ENCODE measurements around the gene STAB2. TPM values are rescaled to one million over a fixed set of nuclear protein-coding genes. Genes with fewer than 3 reads are reported as not detected.
"Not testable (repeated sequence)": the region's sequence is repeated elsewhere in the genome, so short reads cannot be mapped to it uniquely, and the experiment has no call there.

Gene STAB2
- total RNA-seq, 2 experiments from 2014 or later, result not detected

DNA sequence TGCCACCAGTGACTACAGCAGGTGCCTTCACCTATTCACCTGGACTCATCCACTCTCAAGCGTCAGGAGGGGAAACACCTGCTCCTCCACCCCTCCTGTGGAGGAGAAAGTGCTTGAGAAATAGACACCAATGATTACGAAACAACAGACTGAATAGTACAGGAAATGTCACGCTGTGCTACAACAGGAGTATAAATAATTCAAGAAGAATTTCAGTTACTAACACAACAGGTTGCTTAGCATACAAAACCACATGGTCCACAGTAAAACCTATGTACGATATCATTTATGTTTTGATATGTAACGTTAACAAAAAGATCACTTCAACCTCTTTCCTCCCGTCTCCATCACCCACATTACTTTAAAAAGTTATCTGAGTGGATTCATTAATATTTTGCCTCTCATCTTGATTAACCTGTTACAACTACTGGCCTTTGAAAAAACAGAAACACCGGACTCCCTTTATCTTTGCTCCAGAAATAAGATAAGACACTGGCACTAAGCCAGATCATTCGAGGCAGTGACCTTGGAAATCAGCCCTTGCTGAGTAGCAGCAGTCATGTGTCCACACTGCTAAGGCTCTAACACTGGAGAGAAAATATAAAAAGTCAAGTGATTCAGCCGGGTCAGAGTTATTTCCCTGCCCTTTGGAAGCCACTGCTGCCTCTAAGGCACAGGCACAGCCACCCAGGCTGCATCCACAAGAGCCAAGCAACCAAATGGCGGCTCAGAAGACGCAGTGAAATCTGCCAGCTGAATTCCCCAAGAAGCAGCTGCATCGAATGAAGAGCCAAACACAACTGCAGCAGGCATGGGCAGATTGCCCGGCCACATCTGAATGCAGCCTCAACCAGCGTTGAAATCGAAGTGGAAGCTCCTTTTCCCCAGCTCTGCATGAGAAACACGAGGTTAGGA is 213.0 kb downstream of the STAB2 start:
- CTCF ChIA-PET, result no interaction called here

GRCh38 chr12:103801709-103802585 is 214.9 kb downstream of the STAB2 start:
- CTCF ChIA-PET, result no interaction called here
- POLR2A ChIA-PET, result no interaction called here

More for the DNA sequence above, 213.0 kb downstream of the STAB2 start:
- POLR2A ChIA-PET, result no interaction called here

GRCh38 chr12:103802586-103802886 is 215.5 kb downstream of the STAB2 start:
- CTCF ChIA-PET, result no interaction called here
- POLR2A ChIA-PET, result no interaction called here

GRCh38 chr12:103803847-103804246 is 216.8 kb downstream of the STAB2 start:
- ChIA-PET CTCF (no interaction called here), POLR2A (no interaction called here)

- CTCF ChIA-PET, result interaction anchor here (1.1 kb wide), 1 partner anchor 12 kb away, joined by 4 read pairs; no protein-coding TSS in a partner anchor
- POLR2A ChIA-PET, result no interaction called here
These were observed 218.7 kb downstream of the STAB2 start for GRCh38 chr12:103805655-103806360.

- CTCF ChIA-PET, result no interaction called here
- POLR2A ChIA-PET, result no interaction called here
These were observed 219.7 kb downstream of the STAB2 start for GRCh38 chr12:103806803-103807202.

DNA sequence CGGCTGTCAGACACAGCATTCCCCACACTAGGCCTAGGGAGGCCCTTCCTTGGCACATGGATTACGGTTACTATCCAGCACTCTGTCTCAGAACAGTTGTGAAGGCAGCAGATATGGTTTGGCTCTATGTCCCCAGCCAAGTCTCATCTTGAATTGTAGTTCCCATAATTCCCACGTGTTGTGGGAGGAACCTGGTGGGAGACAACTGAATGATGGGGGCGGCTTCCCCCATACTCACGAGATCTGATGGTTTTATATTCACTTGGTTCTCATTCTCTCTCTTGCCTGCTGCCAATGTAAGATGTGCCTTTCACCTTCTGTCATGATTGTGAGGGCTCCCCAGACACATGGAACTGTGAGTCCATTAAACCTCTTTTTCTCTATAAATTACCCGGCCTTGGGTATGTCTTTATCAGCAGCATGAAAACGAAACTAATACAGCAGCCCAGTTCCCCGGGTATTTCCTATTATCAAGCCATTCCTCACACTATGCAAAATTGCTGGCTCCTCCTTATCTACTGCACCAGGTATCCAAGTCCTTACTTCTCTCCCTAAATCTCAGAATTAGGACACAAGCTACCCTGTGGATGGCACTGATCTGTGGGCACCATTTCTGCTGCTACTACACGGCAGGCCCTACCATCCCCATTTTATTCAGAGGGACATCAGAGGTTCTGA is 220.6 kb downstream of the STAB2 start:
- ChIA-PET POLR2A (no interaction called here), CTCF (no interaction called here)

DNA sequence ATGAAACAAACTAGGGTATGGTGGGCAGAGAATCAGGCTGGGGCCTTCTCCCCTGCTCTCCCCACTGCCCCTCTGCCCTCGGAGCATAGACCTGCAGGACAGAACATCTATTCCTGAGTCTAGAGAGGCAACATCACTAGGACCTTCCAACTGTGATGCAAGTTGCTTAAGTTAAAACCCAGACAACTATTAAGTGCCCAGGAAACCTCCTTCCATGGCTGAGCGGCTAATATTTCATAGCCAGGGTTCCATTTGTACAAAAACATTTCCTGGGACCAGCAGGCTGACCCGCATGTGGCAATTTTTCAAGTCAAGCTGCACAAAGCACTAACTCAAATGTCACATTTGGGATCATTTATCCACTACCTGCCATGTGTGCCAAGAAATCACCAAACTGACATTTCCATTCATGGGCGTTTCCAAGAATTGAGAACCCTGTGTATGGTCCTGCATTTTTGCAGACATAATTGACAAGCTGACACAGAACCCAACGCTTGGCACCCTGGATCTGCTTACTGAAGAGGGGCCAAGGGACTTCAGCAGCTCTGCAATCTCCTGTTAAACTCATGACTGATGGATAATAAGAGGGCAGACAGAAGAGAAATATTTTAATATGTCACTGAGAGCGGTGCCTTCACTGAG is 221.3 kb downstream of the STAB2 start:
- CTCF ChIA-PET, result no interaction called here
- POLR2A ChIA-PET, result no interaction called here

DNA sequence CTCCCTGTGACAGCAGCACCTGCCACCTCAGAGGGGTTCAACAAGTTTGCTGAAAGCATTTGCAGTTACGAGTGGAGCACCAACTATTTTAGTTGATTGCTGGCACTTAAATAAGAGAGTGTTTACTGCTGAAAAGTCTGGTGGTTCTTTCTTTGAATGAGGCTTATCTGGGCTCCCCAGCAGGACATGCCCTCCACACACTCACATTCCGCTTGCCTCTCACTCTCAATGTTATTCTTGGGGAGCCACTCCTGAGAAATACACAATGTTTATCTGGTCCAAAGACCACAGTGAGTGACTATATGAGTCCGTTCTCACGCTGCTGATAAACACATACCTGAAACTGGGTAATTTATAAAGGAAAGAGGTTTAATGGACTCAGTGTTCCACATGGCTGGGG is 222.1 kb downstream of the STAB2 start:
- CTCF ChIA-PET, result no interaction called here

GRCh38 chr12:103809639-103810038 is 222.6 kb downstream of the STAB2 start:
- CTCF ChIA-PET, POLR2A ChIA-PET: not testable (repeated sequence)

More for the DNA sequence above, 222.1 kb downstream of the STAB2 start:
- POLR2A ChIA-PET, result no interaction called here

DNA sequence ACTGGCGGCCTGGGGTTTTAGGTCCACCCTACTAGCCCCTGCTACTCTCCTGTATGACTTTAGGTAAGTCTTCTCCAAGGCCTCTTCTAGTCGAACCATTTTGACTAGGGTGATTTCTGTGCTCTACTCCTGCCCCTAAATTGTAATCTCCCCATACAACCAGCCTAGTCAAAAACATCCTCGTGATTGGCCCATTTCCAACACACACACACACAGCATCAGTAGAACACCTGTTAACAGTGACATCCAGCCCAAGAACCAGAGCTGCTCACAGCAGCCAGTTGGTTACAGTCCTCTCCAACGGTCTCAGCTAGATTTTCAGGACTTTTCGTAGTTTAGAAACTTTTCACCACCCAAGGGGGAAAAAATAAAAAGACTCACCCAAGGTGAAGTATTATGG is 223.0 kb downstream of the STAB2 start:
- ChIA-PET CTCF (no interaction called here), POLR2A (no interaction called here)

- POLR2A ChIA-PET, result no interaction called here
- CTCF ChIA-PET, result no interaction called here
These were observed 224.7 kb downstream of the STAB2 start for GRCh38 chr12:103811791-103812190.

DNA sequence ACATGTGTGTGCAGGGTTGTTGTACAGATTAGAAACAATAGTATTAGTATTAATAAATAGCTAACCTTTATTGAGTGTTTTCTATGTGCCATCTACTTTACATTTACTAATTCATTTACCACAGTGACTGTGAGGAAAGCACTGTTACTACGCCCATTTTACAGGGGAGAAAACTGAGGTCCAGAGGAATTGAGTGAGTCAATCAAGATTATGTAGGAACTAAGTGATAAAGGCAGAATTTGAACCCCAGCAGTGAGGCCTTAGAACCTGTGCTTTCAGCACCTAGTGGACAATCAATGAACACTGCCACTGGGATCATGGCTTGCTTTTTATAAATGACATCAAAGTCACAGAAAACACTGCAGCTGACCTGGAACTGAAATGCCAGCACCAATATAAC is 225.7 kb downstream of the STAB2 start:
- POLR2A ChIA-PET, result no interaction called here
- CTCF ChIA-PET, result no interaction called here

DNA sequence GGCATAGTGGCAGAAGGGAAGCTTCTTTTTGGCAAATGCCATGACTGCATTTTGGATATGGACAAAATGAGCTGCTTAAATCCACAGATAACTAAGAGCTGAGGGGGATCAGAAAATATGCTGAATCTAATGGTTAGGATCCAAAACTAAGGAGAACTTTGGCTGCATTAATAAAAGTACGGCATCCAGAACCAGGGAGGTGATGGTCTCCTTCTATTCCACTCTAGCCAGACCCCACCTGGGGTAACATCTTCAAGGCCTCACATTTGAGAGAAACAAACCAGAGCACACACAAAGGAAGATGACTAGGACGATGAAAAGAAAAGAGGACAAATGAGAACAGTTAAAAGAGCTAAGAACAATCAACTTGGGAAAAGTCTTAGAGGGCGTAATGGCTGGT is 226.4 kb downstream of the STAB2 start:
- ChIA-PET POLR2A (no interaction called here), CTCF (no interaction called here)

- CTCF ChIA-PET, result no interaction called here
These were observed 226.9 kb downstream of the STAB2 start for GRCh38 chr12:103813949-103814348.

DNA sequence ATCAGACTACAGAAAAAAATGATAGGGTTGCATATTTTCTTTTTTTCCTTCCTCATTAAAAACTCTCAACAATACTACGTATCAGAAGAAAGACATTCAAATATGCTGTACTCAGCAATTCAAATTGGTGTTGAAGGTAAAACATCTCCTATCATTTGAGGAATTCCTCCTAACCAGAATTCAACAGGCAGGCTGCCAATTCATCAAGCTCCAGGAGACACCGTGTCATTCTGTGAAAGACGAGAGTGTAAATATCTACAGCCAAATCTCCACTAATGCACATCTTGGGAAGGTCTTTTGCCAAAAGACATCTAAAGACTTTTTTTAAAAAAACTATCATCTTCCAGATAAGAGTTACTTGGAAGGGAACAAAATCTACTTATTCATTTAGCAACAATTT is 227.4 kb downstream of the STAB2 start:
- POLR2A ChIA-PET, result no interaction called here
- CTCF ChIA-PET, result no interaction called here

More at GRCh38 chr12:103813949-103814348, 226.9 kb downstream of the STAB2 start:
- POLR2A ChIA-PET, result no interaction called here

All from activated CD8-positive, alpha-beta memory T cell treated with anti-CD3 and anti-CD28 coated beads for 36 hours (primary cell).